Endothelial cell of umbilical vein (primary cell): ENCODE results near the gene HSD17B4. TPM values are rescaled to one million over a fixed set of nuclear protein-coding genes. Genes with fewer than 3 reads are reported as not detected.

Experiments
- BruUV-seq: library from RNA; stranded (reverse); fragments of 400-500 nt; replicated peaks from 2 replicates; lab custom pipeline; 2021; lab: Mats Ljungman, UMichigan
- CTCF ChIA-PET: fragments of 300-600, 350-600 bp; sonication (Branson Sonifier 250); formaldehyde crosslinking; loops from one replicate; lab custom pipeline; 2021; ENCODE audit warnings: antibody characterized with exemption, inconsistent platforms; lab: Charles Lee
- POLR2A ChIA-PET: fragments of 300-600, 350-600 bp; sonication (Branson Sonifier 250); formaldehyde crosslinking; loops from one replicate; lab custom pipeline; 2021; ENCODE audit warnings: antibody characterized with exemption, inconsistent platforms; lab: Charles Lee
- DNase-seq: peaks from one replicate; pipeline ENCODE4 v3.0.0-alpha.2; 2011; ENCODE audit warnings: low read depth, low spot score
- FAIRE-seq: peaks from 2 replicates; lab custom pipeline; 2011; peaks lifted over from hg19 to GRCh38; lab: Jason Lieb, UNC
- H2AFZ ChIP-seq: 2 replicates; pipeline ENCODE4 v1.6.0; 2012; ENCODE audit warnings: low read depth, low read length, control low read depth, inconsistent platforms
- H3K27ac ChIP-seq: 2 replicates; pipeline ENCODE4 v1.5.1; 2011; ENCODE audit warnings: low read depth, mild to moderate bottlenecking, control low read depth, low read length, moderate library complexity; ENCODE audit not compliant: insufficient read depth
- H3K27me3 ChIP-seq, 2 experiments: 2 replicates each; pipeline versions ENCODE4 v1.6.0 to v1.6.1; 2011; ENCODE audit warnings: low read length in 2 of 2, mixed read lengths in 1 of 2; ENCODE audit not compliant: control insufficient read depth in 2 of 2, insufficient read depth in 2 of 2
- H3K36me3 ChIP-seq, 2 experiments: 2 replicates in 1 of 2; 3 replicates in 1 of 2; pipeline ENCODE4 v1.5.1; 2011; ENCODE audit warnings: low read length in 2 of 2, mild to moderate bottlenecking in 1 of 2, moderate library complexity in 1 of 2; ENCODE audit not compliant: control insufficient read depth in 2 of 2, insufficient read depth in 2 of 2; ENCODE audit errors: extremely low read depth in 1 of 2
- H3K4me1 ChIP-seq: 3 replicates; pipeline ENCODE4 v1.5.1; 2011; ENCODE audit warnings: mild to moderate bottlenecking, low read length; ENCODE audit not compliant: control insufficient read depth, insufficient read depth; ENCODE audit errors: extremely low read depth
- H3K4me2 ChIP-seq: 2 replicates; pipeline ENCODE4 v1.6.1; 2011; ENCODE audit warnings: low read length, control low read depth, mixed read lengths; ENCODE audit not compliant: insufficient read depth
- H3K4me3 ChIP-seq, 3 experiments: fragments of 200-600 bp in 1 of 3; sonication (generic), shearing (Covaris generic) in 1 of 3; replicated peaks in 1 of 3; 2 replicates each; pipeline ENCODE4 v1.5.1; 2011 to 2016; ENCODE audit warnings: control low read depth in 3 of 3, low read length in 3 of 3, mild to moderate bottlenecking in 2 of 3, inconsistent platforms in 1 of 3, low read depth in 1 of 3, moderate library complexity in 1 of 3; ENCODE audit not compliant: insufficient read depth in 1 of 3
- H3K79me2 ChIP-seq: 2 replicates; pipeline ENCODE4 v1.6.0; 2012; ENCODE audit warnings: low read length, inconsistent platforms; ENCODE audit not compliant: control insufficient read depth, insufficient read depth
- H3K9ac ChIP-seq: replicated peaks from 2 replicates; pipeline ENCODE3; 2011; ENCODE audit warnings: low read length, control low read depth; ENCODE audit not compliant: insufficient read depth; ENCODE audit errors: extremely low read depth
- H3K9me1 ChIP-seq: replicated peaks from 3 replicates; pipeline ENCODE4 v1.6.0; 2011; ENCODE audit warnings: mild to moderate bottlenecking, low read length; ENCODE audit not compliant: control insufficient read depth, insufficient read depth; ENCODE audit errors: extremely low read depth
- H3K9me3 ChIP-seq: replicated peaks from 2 replicates; pipeline ENCODE4 v1.5.1; 2012; ENCODE audit warnings: low read length, inconsistent platforms; ENCODE audit not compliant: control insufficient read depth, insufficient read depth
- H4K20me1 ChIP-seq: replicated peaks from 2 replicates; pipeline ENCODE3; 2011; ENCODE audit warnings: mild to moderate bottlenecking, low read length; ENCODE audit not compliant: control insufficient read depth, insufficient read depth; ENCODE audit errors: extremely low read depth
- dilution Hi-C: fragments of 300-500 bp; cut with MboI; formaldehyde crosslinking; loops from one replicate; pipeline ENCODE4 v1.15.0; 2019; ENCODE audit warnings: low sequenced_read_pairs; ENCODE audit not compliant: extremely low pct_ligation_motif_present
- intact Hi-C: fragments of 100-400 bp; cut with micrococcal nuclease; formaldehyde crosslinking; loops from one replicate; pipeline ENCODE4 v1.10.0; 2022
- polyA plus RNA-seq, 4 experiments: library from polyadenylated mRNA; depleted of rRNA in 3 of 4; stranded (reverse) in 3 of 4; unstranded in 1 of 4; fragments of >200 nt; gene quantifications; 2 replicates each; pipeline versions ENCODE4 v1.2.1 to v1.2.3, GENCODE V29; 2011 to 2012; ENCODE audit warnings: missing spikeins in 1 of 4
- total RNA-seq: library from RNA; stranded (reverse); gene quantifications from 2 replicates; pipeline ENCODE4 v1.2.3, GENCODE V29; 2021
- TF ChIP-seq, protein P1 (sequence below): IDR thresholded peaks from 2 replicates; pipeline ENCODE4 v1.6.1; 2011; ENCODE audit not compliant: insufficient read depth, insufficient read length
- TF ChIP-seq, protein P2 (sequence below), 2 donors: IDR thresholded peaks; 1 replicate in 1 of 2; 2 replicates in 1 of 2; pipeline ENCODE4 v1.5.1; 2011; ENCODE audit warnings: low read length in 2 of 2, mild to moderate bottlenecking in 2 of 2, moderate library complexity in 2 of 2, control low read depth in 1 of 2, inconsistent platforms in 1 of 2, low read depth in 1 of 2; ENCODE audit not compliant: insufficient read depth in 1 of 2; ENCODE audit errors: extremely low read depth in 1 of 2

HSD17B4 gene
- total and polyA plus RNA-seq, 2 donors (not counting 3 experiments of a cell fraction or from before 2014, with no cell fraction given): 91.4 to 124 TPM

DNA sequence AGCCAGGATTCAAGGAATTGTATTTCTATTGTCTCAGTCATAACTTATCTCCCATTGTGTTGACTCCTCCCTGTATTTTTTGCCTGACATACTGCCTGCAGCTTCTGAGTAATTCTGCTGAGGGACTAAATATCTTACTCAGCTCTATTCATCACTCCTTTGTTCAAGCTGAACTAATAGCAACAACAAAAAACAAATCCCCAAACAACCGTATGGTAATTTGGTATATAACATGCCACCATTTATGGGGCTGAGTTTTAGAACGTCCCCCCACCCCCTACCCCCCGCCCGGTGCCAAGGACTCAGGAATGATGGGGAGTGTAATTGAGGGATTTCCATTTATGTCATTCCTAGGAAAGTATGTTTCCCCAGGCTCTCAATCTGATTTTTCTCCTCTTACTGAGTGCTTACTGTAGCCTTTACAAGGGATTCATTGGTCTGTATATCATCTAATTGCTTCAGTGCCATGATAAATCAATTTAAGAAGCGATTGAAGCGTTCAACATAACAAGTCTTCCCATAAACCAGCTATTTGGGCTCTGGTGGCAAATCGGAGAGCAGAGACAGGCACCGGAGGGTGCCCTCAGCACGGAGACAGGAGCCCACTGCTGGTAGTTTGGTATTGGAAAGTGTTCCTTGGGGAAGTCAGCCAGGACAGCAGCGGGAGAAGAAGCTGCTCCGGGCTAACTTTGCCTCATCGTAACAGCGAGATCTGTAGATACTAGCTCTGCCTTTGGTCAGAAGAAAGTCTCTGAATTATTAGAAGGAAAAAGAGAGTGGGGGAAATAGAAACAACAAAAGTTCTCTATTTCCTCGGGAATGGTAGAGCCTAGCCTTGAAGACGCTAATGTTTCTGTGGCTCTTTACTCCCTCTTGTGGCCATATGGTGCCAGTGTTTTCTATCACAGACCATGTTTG, 40.7 kb upstream of the HSD17B4 start:
- DNase-seq (peak; percentile 87), FAIRE-seq (peak; percentile 93)
- Histone ChIP-seq H3K36me3 (no peaks in the 10 kb centered on the region), H3K9ac (peak overlapping the region; percentile 84), H3K79me2 (no peaks in the 10 kb centered on the region), H3K4me3 (peak overlapping the region; percentile 22 to 90 (median 79)), H3K9me1 (no peaks in the 10 kb centered on the region), H3K4me2 (peak overlapping the region; percentile 99), H4K20me1 (no peaks in the 10 kb centered on the region), H2AFZ (peak overlapping the region; percentile 99), H3K27ac (peak overlapping the region; percentile 47), H3K9me3 (no peaks in the 10 kb centered on the region), H3K27me3 (peaks cover 7 to 15% of the 10 kb centered on the region in 2 experiments), H3K4me1 (peaks cover 4% of the 10 kb centered on the region)
- dilution Hi-C loops (no loop called here), intact Hi-C loops (loop anchor here (1.0 kb wide), 8 partner anchors 24 to 423 kb away; partner anchors contain the start of gene DTWD2)
- BruUV-seq: no TSS peak
- POLR2A ChIA-PET: interaction anchor here (1.5 to 1.9 kb wide), 2 partner anchors 144 to 341 kb away, joined by 3 to 5 read pairs; partner anchors contain the start of gene DMXL1
- TF ChIP-seq, protein P1, sequence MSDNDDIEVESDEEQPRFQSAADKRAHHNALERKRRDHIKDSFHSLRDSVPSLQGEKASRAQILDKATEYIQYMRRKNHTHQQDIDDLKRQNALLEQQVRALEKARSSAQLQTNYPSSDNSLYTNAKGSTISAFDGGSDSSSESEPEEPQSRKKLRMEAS: no peak
- TF ChIP-seq, protein P2, sequence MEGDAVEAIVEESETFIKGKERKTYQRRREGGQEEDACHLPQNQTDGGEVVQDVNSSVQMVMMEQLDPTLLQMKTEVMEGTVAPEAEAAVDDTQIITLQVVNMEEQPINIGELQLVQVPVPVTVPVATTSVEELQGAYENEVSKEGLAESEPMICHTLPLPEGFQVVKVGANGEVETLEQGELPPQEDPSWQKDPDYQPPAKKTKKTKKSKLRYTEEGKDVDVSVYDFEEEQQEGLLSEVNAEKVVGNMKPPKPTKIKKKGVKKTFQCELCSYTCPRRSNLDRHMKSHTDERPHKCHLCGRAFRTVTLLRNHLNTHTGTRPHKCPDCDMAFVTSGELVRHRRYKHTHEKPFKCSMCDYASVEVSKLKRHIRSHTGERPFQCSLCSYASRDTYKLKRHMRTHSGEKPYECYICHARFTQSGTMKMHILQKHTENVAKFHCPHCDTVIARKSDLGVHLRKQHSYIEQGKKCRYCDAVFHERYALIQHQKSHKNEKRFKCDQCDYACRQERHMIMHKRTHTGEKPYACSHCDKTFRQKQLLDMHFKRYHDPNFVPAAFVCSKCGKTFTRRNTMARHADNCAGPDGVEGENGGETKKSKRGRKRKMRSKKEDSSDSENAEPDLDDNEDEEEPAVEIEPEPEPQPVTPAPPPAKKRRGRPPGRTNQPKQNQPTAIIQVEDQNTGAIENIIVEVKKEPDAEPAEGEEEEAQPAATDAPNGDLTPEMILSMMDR (IDR thresholded peaks at IDR 0.05; ENCODE audit: extremely low read depth in 1 of 2, insufficient read depth in 1 of 2, low read depth in 1 of 2, low read length in 2 of 2): peak; percentile 70 to 78
- CTCF ChIA-PET: interaction anchor here (0.6 to 5.8 kb wide), 51 partner anchors 9 to 455 kb away, joined by 3 to 163 read pairs (median 5); partner anchors contain the start of genes DMXL1, DTWD2 and TNFAIP8
